Lower leg skin (tissue), 3 donors: Measurements from ENCODE around the gene TMEM132D.

Experiments
- CTCF ChIP-seq, 3 donors: fragments of 450-650 bp; IDR thresholded peaks; one replicate each; pipeline ENCODE4 v1.5.1; 2016; ENCODE audit warnings: antibody characterized with exemption in 3 of 3, mild to moderate bottlenecking in 3 of 3, moderate library complexity in 2 of 3
- POLR2A ChIP-seq, 2 donors: fragments of 450-650 bp; IDR thresholded peaks; one replicate each; pipeline ENCODE4 v1.6.1; 2016 to 2017; ENCODE audit warnings: antibody characterized with exemption in 2 of 2, mild to moderate bottlenecking in 1 of 2, moderate library complexity in 1 of 2

GRCh38 chr12:129351481-129351880 lies 552.3 kb downstream of the TMEM132D start:
- TF ChIP-seq CTCF (IDR thresholded peaks at IDR 0.05) (no peak), POLR2A (IDR thresholded peaks at IDR 0.05) (no peak)
